GM19238 (cell line): ENCODE results near the gene ZMPSTE24.
"Not testable (repeated sequence)": the region's sequence is repeated elsewhere in the genome, so short reads cannot be mapped to it uniquely, and the experiment has no call there.

Source experiments
- DNase-seq: peaks from one replicate; pipeline ENCODE4 v3.0.0; 2011; ENCODE audit warnings: low spot score; ENCODE audit not compliant: insufficient read length

ZMPSTE24 gene

GRCh38 chr1:40257688-40258444 is at the start of gene ZMPSTE24:
ZMPSTE24 (plus strand) TSS chr1:40258236; CDS start chr1:40258272, 36 bp downstream.
- peak; percentile 78 for DNase-seq

GRCh38 chr1:40210511-40211204 is 47.4 kb upstream of the ZMPSTE24 start:
- DNase-seq = no peak

- DNase-seq = no peak
Observed at GRCh38 chr1:40218333-40218732, 39.7 kb upstream of the ZMPSTE24 start.

- not testable (repeated sequence) for DNase-seq
Observed at GRCh38 chr1:40221471-40221905, 36.5 kb upstream of the ZMPSTE24 start.

- no peak for DNase-seq
Observed at GRCh38 chr1:40221977-40222772, 35.9 kb upstream of the ZMPSTE24 start.

DNA sequence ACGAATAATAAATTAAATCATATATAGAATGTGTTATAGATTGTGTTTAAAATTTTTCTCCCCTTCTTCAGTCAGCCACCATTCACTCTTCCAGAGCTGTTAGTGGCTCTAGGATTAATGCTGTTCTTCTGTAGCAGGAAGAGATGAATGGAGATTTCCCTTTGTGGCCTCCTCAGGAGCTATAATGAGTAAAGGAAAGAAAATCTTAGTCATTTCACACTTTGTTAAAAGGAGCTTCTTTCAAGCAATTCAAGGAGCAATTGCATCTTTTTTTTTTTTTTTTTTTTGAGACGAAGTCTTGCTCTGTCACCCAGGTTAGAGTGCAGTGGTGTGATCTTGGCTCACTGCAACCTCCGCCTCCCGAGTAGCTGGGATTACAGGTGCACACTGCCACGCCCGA is 34.0 kb upstream of the ZMPSTE24 start:
- no peak for DNase-seq

DNA sequence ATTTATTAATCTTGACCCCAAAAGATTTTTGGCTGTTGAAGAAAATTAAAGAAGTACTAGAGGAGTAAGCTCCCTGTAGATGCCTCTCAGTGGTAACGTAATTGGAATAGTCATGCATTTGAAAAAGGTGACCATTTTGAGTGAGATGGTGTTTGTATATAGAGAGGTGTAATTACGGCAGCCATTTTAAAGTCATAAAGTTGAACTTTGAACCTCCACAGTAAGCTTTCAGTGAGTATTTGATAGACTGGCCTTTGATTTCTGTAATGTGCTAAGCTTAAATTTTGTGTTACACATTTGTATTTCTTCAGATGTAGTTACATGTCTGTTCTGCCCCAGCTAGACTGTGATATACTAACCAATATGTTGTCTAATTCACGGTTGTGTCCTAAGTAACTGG is 31.8 kb upstream of the ZMPSTE24 start:
- no peak for DNase-seq

DNA sequence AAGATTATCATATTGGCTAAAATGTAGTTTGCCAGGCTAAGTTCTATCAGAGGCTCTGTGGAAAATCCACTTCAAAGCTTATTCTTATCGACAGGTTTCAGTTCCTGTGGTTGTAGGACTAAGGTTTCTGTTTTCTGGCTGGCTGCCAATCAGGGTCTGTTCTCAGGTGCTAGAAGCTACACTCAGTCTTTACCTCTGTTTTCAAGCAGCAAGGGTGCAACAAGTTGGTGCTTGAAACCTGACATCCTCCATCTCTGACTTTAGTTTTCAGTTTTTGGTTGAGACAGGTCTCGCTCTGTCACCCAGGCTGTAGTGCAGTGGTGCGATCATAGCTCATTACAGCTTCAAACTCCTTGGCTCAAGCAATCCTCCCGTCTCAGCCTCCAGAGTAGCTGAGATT is 25.6 kb upstream of the ZMPSTE24 start:
- DNase-seq = peak; percentile 25

DNA sequence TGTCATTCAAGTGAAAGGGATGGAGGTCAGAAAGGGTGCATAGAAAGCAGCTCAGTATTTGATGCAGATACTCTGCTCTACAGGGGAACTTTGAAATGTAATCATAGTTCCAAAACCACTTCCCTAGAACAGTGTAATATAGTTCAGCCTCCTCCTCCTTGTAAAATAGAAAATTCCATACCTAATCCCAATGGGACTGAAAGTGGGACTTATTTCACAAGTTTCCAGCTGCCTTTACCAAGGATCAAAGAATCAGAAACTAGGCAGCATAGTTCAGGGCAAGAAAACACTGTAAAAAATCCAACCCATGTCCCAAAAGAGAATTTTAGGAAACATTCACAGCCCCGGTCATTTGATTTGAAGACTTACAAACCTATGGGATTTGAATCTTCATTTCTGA is 18.4 kb upstream of the ZMPSTE24 start:
- no peak for DNase-seq

GRCh38 chr1:40240390-40240789 is 17.6 kb upstream of the ZMPSTE24 start:
- no peak for DNase-seq

- DNase-seq = no peak
Observed at GRCh38 chr1:40241362-40241761, 16.7 kb upstream of the ZMPSTE24 start.

GRCh38 chr1:40243351-40243750 is 14.7 kb upstream of the ZMPSTE24 start:
- no peak for DNase-seq

GRCh38 chr1:40244138-40244744 is 13.8 kb upstream of the ZMPSTE24 start:
- no peak for DNase-seq

GRCh38 chr1:40245686-40246085 is 12.3 kb upstream of the ZMPSTE24 start:
- no peak for DNase-seq

- DNase-seq = no peak
Observed at GRCh38 chr1:40247655-40248054, 10.4 kb upstream of the ZMPSTE24 start, which contains the start of gene TMCO2. TMCO2 (plus strand) TSS chr1:40247937; CDS start chr1:40247994, 57 bp downstream.

- no peak for DNase-seq
Observed at GRCh38 chr1:40248412-40248811, 9.6 kb upstream of the ZMPSTE24 start.

DNA sequence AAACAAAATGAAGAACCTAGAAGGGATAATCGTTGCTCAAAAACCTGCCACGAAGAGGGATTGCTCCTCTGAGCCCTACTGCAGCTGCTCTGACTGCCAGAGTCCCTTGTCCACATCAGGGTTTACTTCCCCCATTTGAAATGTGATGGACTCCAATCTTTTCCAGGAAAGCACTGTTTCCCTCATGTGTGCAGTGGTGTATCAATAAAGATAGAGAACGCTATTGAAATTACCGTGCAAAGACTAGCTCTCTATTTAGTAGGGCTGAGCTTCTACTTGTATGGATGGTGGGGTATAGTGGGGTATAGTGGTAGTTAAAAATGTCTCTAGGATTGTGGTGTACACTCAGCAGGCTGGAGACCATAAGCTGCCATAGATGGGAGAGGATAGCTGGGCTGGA is 6.6 kb upstream of the ZMPSTE24 start:
- DNase-seq = no peak

DNA sequence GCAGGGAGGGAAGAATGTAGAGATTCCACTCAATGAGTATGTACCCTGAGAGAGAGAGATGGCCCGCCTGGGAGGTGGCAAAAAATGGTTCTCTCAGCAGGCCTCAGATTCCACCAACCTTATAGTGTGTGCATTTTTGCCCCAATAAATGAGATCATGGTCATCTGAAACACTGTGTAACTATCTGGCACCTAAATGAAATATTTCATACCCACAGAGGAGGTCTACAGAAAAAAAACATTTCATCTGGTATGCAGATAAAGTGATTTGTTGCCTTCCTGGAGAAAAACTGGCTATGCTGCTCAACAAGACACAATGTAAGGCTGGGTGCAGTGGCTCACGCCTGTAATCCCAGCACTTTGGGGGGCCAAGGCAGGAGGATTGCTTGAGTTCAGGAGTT is 5.4 kb upstream of the ZMPSTE24 start:
- DNase-seq = no peak

- DNase-seq = no peak
Observed at GRCh38 chr1:40255231-40255630, 2.8 kb upstream of the ZMPSTE24 start.

- DNase-seq = no peak
Observed at GRCh38 chr1:40256401-40257084, 1.5 kb upstream of the ZMPSTE24 start.

- DNase-seq = no peak
Observed at GRCh38 chr1:40257313-40257687, 736 bp upstream of the ZMPSTE24 start.
